ENCODE data around the gene STEAP1B. TPM values are rescaled to one million over a fixed set of nuclear protein-coding genes. Genes with fewer than 3 reads are reported as not detected.

Gene STEAP1B
- total and polyA plus RNA-seq, 2 experiments from 2014 or later: 0.16 TPM; not detected in 1

- Histone ChIP-seq H4K20me1 (ENCODE audit: insufficient read depth, poor library complexity, severe bottlenecking) (no peaks in the 10 kb centered on the region), H2AFZ (no peak overlapping the region), H3K27me3 (no peaks in the 10 kb centered on the region), H3K9me2 (replicated peaks; ENCODE audit: insufficient read depth) (no peaks in the 10 kb centered on the region), H3K4me2 (no peak overlapping the region), H3K9me3 (ENCODE audit: low read depth) (no peaks in the 10 kb centered on the region), H3K79me2 (no peaks in the 10 kb centered on the region), H3K27ac (peak overlapping the region; percentile 79), H3K36me3 (replicated peaks; ENCODE audit: insufficient read depth, low read depth) (no peaks in the 10 kb centered on the region), H3K4me3 (no peak overlapping the region), H3K4me1 (ENCODE audit: insufficient read depth) (peaks cover 5% of the 10 kb centered on the region)
- no peak for TF ChIP-seq EZH2 (IDR thresholded peaks at IDR 0.05; ENCODE audit: borderline replicate concordance)
- no peak for TF ChIP-seq EZH2phosphoT487 (IDR thresholded peaks at IDR 0.05; ENCODE audit: low read depth, severe bottlenecking, unreplicated experiment)
- no peak for TF ChIP-seq CTCF (IDR thresholded peaks at IDR 0.05; ENCODE audit: poor library complexity)
- 69% methylated on average over 2 of the region's 2 CpGs for WGBS (ENCODE audit: low lambda C conversion rate, missing lambda C conversion rate)
- no peak for DNase-seq (ENCODE audit: low spot score)
These were observed 122.3 kb downstream of the STEAP1B start for GRCh38 chr7:22377703-22378102.

DNA sequence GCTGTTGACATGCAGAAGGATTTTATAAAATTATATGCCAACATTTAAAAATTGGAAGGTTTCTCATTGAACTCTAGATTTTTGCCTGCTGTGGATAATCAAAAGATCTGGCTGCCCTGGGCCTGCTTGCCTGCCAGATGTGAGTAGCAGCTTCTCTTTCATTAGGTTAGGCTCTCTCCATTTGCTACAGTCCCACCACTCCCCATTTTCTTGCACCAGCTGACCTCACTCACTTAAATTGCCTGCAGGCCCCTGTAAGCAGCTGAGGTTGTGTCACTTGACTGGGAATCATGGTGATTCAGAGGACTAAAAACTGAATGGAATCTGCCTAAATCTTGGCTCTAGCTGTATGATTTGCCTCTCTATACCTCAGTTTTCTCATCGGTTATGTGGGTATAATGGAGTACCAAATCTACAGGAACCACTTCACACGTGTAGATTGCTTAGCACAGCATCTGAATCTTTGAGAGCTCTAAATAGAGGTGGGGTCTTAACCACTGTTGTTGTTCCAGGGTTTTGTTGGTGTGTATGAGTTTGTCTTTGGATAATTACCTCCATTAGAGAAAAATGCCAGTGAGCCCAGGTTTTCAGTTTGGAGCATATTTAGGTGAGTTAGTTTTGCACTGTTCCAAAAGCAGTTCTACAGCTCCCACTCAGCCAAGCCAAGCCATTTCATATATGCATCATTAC, 124.5 kb downstream of the STEAP1B start:
- no peak for TF ChIP-seq CTCF (IDR thresholded peaks at IDR 0.05; ENCODE audit: poor library complexity)
- TF ChIP-seq EZH2 (IDR thresholded peaks at IDR 0.05; ENCODE audit: borderline replicate concordance): no peak
- no peak for TF ChIP-seq EZH2phosphoT487 (IDR thresholded peaks at IDR 0.05; ENCODE audit: low read depth, severe bottlenecking, unreplicated experiment)
- peaks cover 5% of the 10 kb centered on the region for H3K4me1 ChIP-seq (ENCODE audit: insufficient read depth)
- no peaks in the 10 kb centered on the region for H3K36me3 ChIP-seq (replicated peaks; ENCODE audit: insufficient read depth, low read depth)
- H3K9me2 ChIP-seq (replicated peaks; ENCODE audit: insufficient read depth): no peaks in the 10 kb centered on the region
- no peak overlapping the region for H3K27ac ChIP-seq
- WGBS (ENCODE audit: low lambda C conversion rate, missing lambda C conversion rate): 88% methylated on average over 2 of the region's 2 CpGs
- H3K4me2 ChIP-seq: no peak overlapping the region
- no peak for DNase-seq (ENCODE audit: low spot score)
- H3K27me3 ChIP-seq: no peaks in the 10 kb centered on the region
- no peaks in the 10 kb centered on the region for H4K20me1 ChIP-seq (ENCODE audit: insufficient read depth, poor library complexity, severe bottlenecking)
- no peaks in the 10 kb centered on the region for H3K79me2 ChIP-seq
- H2AFZ ChIP-seq: no peak overlapping the region
- no peaks in the 10 kb centered on the region for H3K9me3 ChIP-seq (ENCODE audit: low read depth)
- H3K4me3 ChIP-seq: no peak overlapping the region

DNA sequence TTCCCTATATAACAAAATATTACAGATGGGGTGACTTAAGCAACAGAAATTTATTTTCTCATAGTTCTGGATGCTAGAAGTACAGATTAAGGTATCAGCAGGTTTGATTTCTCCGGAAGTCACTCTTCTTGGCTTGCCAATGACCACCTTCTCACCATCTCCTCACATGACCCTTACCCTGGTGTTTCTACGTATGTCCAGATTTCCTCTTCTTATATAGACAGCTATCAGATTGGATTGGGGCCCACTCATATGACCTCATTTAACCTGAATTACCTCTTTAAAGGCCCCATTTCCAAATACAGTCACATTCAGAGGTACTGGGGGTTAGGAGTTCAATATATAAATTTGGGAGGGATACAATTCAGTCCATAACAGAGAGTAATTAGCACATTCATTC, 126.1 kb downstream of the STEAP1B start:
- Histone ChIP-seq H3K79me2 (no peaks in the 10 kb centered on the region), H3K4me2 (no peak overlapping the region), H3K27me3 (no peaks in the 10 kb centered on the region), H4K20me1 (ENCODE audit: insufficient read depth, poor library complexity, severe bottlenecking) (no peaks in the 10 kb centered on the region), H2AFZ (no peak overlapping the region), H3K27ac (no peak overlapping the region), H3K9me2 (replicated peaks; ENCODE audit: insufficient read depth) (no peaks in the 10 kb centered on the region), H3K4me3 (no peak overlapping the region), H3K36me3 (replicated peaks; ENCODE audit: insufficient read depth, low read depth) (no peaks in the 10 kb centered on the region), H3K9me3 (ENCODE audit: low read depth) (no peaks in the 10 kb centered on the region), H3K4me1 (ENCODE audit: insufficient read depth) (peaks cover 5% of the 10 kb centered on the region)
- DNase-seq (ENCODE audit: low spot score): no peak
- TF ChIP-seq CTCF (IDR thresholded peaks at IDR 0.05; ENCODE audit: poor library complexity): no peak
- WGBS (ENCODE audit: low lambda C conversion rate, missing lambda C conversion rate): 91% methylated on average over 2 of the region's 2 CpGs

Measured in hepatocyte (in vitro differentiated cells).